ENCODE data around the gene ETV5.

DNA sequence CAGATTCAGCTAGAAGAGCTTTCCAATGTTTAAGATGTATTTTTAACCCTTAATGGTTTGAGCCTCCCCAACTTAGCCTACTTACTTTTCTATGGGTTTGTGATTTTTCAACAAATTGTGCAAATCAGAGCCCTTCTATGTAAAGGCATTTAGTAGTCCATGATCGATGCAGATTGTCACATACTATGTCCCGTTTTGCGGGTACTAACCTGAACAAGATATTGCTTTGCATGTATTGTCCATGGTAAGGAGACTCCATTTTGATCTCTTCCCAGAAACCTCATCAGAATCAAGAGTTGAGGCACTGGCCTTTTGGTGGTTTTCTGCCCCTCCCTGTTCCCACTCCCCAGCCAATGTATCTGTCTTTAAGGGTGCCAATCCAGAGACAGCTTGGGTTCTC lies 60.8 kb downstream of the ETV5 start:
- TF ChIP-seq, protein P1, sequence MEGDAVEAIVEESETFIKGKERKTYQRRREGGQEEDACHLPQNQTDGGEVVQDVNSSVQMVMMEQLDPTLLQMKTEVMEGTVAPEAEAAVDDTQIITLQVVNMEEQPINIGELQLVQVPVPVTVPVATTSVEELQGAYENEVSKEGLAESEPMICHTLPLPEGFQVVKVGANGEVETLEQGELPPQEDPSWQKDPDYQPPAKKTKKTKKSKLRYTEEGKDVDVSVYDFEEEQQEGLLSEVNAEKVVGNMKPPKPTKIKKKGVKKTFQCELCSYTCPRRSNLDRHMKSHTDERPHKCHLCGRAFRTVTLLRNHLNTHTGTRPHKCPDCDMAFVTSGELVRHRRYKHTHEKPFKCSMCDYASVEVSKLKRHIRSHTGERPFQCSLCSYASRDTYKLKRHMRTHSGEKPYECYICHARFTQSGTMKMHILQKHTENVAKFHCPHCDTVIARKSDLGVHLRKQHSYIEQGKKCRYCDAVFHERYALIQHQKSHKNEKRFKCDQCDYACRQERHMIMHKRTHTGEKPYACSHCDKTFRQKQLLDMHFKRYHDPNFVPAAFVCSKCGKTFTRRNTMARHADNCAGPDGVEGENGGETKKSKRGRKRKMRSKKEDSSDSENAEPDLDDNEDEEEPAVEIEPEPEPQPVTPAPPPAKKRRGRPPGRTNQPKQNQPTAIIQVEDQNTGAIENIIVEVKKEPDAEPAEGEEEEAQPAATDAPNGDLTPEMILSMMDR (IDR thresholded peaks at IDR 0.05): no peak
- no peak for TF ChIP-seq POLR2AphosphoS5 (IDR thresholded peaks at IDR 0.05)
